Neural crest cell (in vitro differentiated cells): ENCODE results near the gene ANXA6. TPM values are rescaled to one million over a fixed set of nuclear protein-coding genes. Genes with fewer than 3 reads are reported as not detected.

Experiments used
- DNase-seq: peaks from one replicate; pipeline ENCODE4 v3.0.0; 2021; ENCODE audit warnings: low read depth, mixed read lengths, low spot score
- H3K27ac Mint-ChIP-seq: one replicate; pipeline ENCODE4 v1.8.0; 2021; ENCODE audit warnings: mild to moderate bottlenecking, mixed read lengths; ENCODE audit not compliant: unreplicated experiment
- H3K27me3 Mint-ChIP-seq: 2 replicates; pipeline ENCODE4 v1.8.0; 2021; ENCODE audit warnings: low read depth, mild to moderate bottlenecking, mixed read lengths
- H3K36me3 Mint-ChIP-seq: 2 replicates; pipeline ENCODE4 v1.8.0; 2021; ENCODE audit warnings: low read depth, mild to moderate bottlenecking, mixed read lengths
- H3K4me1 Mint-ChIP-seq: 2 replicates; pipeline ENCODE4 v1.8.0; 2021; ENCODE audit warnings: mixed read lengths
- H3K4me3 Mint-ChIP-seq: one replicate; pipeline ENCODE4 v1.8.0; 2021; ENCODE audit warnings: mild to moderate bottlenecking, mixed read lengths
- H3K9me3 Mint-ChIP-seq: 2 replicates; pipeline ENCODE4 v1.8.0; 2021; ENCODE audit warnings: mixed read lengths
- CTCF ChIP-seq: fragments of 200-600 bp; sonication (generic); conservative IDR thresholded peaks from 2 replicates; pipeline ENCODE4 v1.5.0; 2021; ENCODE audit warnings: antibody characterized with exemption, mild to moderate bottlenecking
- total RNA-seq: library from RNA; stranded (reverse); gene quantifications from 2 replicates; pipeline ENCODE4 v1.2.1, GENCODE V29; 2021

Gene ANXA6
- total RNA-seq, 1 donor from 2014 or later = 151 TPM

DNA sequence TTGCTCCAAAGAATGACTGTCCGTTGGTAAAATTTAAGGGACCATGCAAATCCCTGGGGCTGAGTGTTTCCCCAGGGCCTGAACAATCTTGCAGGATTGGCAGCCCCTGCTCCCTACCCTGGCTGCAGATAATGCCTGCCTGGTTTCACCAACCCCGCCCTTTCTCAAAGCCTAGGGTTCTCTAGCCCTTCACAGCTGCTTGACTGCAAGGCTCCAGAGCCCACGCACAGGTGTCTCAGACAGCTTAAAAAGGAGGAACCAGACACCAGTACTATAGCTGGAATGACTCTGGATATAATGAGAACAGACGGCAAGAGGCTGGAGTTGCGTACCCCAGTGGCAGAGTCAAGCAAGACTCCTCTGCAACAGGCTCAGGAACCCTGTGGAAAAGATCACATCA, 51.5 kb downstream of the ANXA6 start:
- no peak overlapping the region for H3K27ac Mint-ChIP-seq
- H3K4me1 Mint-ChIP-seq = no peaks in the 10 kb centered on the region
- no peak for TF ChIP-seq CTCF
- no peak overlapping the region for H3K4me3 Mint-ChIP-seq
- no peaks in the 10 kb centered on the region for H3K27me3 Mint-ChIP-seq
- H3K9me3 Mint-ChIP-seq = no peaks in the 10 kb centered on the region
- peaks cover 21% of the 10 kb centered on the region for H3K36me3 Mint-ChIP-seq
- DNase-seq = no peak

DNA sequence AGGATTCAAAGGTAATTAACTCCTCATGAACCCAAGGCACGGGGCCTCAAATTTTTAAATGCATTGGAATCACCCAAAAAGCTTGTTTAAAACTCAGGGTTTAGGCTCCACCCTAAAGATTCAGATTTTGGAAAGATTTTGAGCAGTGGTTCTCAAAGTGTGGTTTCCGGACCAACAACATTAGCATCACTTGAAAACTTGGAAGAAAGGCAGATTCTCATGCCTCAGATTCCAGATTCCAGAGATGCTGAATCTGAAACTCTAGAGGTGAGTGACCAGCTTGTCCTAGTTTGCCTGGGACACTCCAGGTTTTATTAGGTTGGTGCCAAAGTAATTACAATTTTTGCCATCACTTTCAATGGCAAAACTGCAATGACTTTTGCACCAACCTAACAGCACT, 52.0 kb downstream of the ANXA6 start:
- Mint-ChIP-seq H3K4me1 (no peaks in the 10 kb centered on the region), H3K36me3 (peaks cover 21% of the 10 kb centered on the region), H3K27me3 (no peaks in the 10 kb centered on the region), H3K4me3 (no peak overlapping the region), H3K9me3 (no peaks in the 10 kb centered on the region), H3K27ac (no peak overlapping the region)
- TF ChIP-seq CTCF = no peak
- DNase-seq = no peak

GRCh38 chr5:151104795-151105194, 52.8 kb downstream of the ANXA6 start:
- no peaks in the 10 kb centered on the region for H3K4me1 Mint-ChIP-seq
- no peak for TF ChIP-seq CTCF
- H3K27me3 Mint-ChIP-seq = no peaks in the 10 kb centered on the region
- H3K36me3 Mint-ChIP-seq = peaks cover 21% of the 10 kb centered on the region
- H3K27ac Mint-ChIP-seq = no peak overlapping the region
- DNase-seq = no peak
- no peaks in the 10 kb centered on the region for H3K9me3 Mint-ChIP-seq
- no peak overlapping the region for H3K4me3 Mint-ChIP-seq

- no peak for TF ChIP-seq CTCF
- H3K36me3 Mint-ChIP-seq = peaks cover 10% of the 10 kb centered on the region
- no peak for DNase-seq
- H3K4me1 Mint-ChIP-seq = no peaks in the 10 kb centered on the region
- no peaks in the 10 kb centered on the region for H3K27me3 Mint-ChIP-seq
- no peak overlapping the region for H3K4me3 Mint-ChIP-seq
- no peaks in the 10 kb centered on the region for H3K9me3 Mint-ChIP-seq
- H3K27ac Mint-ChIP-seq = no peak overlapping the region
Measured at GRCh38 chr5:151101746-151102145, 55.8 kb downstream of the ANXA6 start.

GRCh38 chr5:151101151-151101550, 56.4 kb downstream of the ANXA6 start:
- no peaks in the 10 kb centered on the region for H3K9me3 Mint-ChIP-seq
- H3K36me3 Mint-ChIP-seq = peaks cover 10% of the 10 kb centered on the region
- no peak overlapping the region for H3K4me3 Mint-ChIP-seq
- H3K27ac Mint-ChIP-seq = no peak overlapping the region
- H3K4me1 Mint-ChIP-seq = peaks cover 3% of the 10 kb centered on the region
- no peak for DNase-seq
- no peaks in the 10 kb centered on the region for H3K27me3 Mint-ChIP-seq
- TF ChIP-seq CTCF = no peak

DNA sequence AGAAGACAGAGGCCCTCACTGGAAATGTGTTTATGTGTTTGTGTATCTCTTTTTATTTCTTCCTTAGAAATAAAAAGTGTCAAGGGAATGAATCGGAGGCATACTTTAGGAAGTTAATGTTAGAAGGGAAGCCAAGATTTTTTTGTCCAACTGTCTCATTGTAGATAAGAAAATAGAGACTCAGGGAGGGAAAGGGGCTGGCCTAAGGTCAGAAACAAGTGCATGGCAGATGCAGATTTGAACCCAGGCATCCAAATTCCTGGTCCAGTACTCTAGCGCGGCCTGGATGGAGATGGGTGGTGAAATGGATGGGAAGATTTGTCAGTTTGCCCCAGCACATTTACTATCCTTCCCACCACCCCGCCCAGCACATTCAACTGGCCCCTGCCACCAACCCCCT, 56.9 kb downstream of the ANXA6 start:
- Mint-ChIP-seq H3K36me3 (peaks cover 10% of the 10 kb centered on the region), H3K4me3 (no peak overlapping the region), H3K27me3 (peaks cover 4% of the 10 kb centered on the region), H3K27ac (no peak overlapping the region), H3K9me3 (no peaks in the 10 kb centered on the region), H3K4me1 (peaks cover 8% of the 10 kb centered on the region)
- no peak for TF ChIP-seq CTCF
- DNase-seq = no peak
